HG02840 (cell line): ENCODE data around the gene TMEM164.
"Not testable (repeated sequence)": the region's sequence is repeated elsewhere in the genome, so short reads cannot be mapped to it uniquely, and the experiment has no call there.

Experiments used
- ATAC-seq: cut with Tn5 transposase; IDR thresholded peaks from one replicate; pipeline ENCODE4 v1.9.1; 2021; ENCODE audit warnings: mild to moderate bottlenecking, moderate library complexity, moderate number of reproducible peaks; ENCODE audit not compliant: unreplicated experiment, low FRiP score

The TMEM164 gene

DNA sequence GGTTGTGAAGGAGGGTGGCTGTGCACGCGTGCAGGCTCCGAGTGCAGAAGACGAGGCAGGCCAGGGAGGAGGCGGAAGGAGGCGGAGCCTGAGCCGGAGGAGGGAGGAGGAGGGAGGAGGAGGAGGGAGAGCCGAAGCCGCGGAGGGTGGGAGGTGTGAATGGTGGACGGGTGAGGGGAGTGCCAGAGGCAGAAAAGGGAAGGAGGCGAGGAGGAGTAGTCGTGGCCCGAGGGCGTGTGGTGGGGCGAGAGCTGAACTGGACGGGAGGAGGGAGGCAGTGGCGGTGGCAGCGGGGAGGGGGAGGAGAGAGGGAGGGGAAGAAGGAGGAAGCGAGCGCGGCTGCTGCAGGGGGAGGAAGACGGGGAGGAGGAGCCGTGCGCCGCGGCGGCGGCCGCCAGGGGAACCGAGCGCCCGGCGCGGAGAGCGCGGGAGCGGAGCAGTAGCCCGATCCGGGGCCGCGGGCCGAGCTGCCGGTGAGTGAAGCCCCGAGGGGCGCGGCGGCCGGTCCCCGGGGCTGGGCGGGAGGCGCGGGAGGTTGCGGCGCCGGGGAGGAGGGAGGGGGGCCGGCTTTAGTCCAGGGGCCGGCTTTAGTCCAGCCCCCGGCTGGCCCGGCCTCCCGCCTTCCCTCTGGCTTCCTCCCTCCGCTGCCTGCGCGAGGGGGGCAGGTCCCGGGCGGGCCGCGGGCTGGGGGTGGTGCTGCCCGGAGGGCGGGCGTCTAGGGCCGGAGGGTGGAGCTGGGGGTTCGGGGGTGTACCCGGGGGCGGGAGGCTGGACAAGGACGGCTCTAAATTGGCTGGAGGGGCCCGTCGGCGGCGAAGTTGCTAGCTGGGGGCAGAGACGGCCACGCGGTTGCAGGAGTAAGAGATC lies at the start of gene TMEM164:
TMEM164 (plus strand) TSS at position 815 of the 867 bp plus-strand sequence. CDS start 661 bp downstream, outside the sequence.
- peak; percentile 73 for ATAC-seq

DNA sequence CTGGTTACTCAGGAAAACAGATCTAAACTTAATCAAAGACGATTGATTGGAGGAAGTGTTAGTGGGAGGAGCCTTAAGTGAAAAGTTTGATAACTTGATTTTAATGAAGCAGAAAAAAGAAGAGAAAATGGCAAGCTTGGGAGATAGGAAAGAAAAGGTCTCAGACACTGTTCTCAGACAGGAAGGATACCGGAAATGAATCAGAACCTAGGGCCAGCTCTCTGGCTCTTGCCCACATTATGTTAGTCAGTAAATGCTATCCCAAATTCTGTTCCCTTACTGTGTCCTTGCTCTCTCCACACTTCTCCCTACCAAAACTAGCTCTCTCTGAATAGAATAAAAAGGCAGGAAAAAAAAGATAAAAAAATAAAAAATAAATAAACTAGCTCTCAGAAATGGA lies 48.6 kb upstream of the TMEM164 start:
- ATAC-seq, result no peak

GRCh38 chrX:109954955-109955354 lies 48.0 kb upstream of the TMEM164 start:
- ATAC-seq, result no peak

- no peak for ATAC-seq
These were observed 44.6 kb upstream of the TMEM164 start for GRCh38 chrX:109958266-109958665.

DNA sequence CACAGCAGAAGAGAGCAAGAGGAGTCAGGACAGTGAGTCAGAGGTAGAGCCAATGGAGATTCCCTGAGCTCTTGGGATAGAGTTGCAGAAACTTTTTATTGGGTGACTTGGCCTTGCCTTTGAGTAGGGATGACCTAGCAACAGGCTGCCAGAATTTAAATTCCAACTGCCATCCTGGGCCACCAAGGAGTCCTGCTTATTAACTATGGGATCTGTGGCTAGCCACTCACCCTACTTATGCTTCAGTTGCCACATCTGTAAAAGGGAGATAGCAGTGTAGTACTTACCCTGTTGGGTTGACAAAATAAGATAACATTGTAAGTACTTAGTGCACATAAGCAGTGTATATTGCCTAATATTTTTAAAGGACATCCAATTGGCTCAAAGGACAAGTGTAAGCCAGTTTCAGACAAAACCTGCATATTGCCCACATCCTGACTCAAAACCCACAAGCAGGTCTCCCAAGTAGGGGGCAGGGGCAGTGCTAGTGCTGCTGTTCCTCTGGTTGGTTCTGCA lies 43.5 kb upstream of the TMEM164 start:
- ATAC-seq, result no peak

DNA sequence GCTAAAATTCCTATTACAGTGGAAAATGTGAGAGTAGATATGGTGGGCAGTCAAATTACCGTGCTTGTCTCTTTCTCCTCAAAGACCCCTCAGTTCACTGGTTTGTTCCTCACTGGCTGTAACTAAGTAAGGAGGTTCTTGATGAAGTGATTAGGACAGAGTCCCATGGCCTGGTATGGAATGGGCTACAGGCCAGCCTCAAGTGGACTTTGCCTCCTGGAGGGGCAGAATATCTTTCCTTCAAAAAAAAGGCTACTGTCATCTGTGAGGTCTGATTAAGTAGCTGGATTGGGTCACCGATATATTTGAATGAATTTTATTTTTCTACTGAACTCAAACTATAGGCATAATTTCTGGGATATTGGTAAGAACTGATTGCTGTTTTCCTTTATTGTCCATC lies 38.5 kb upstream of the TMEM164 start:
- no peak for ATAC-seq

GRCh38 chrX:109966246-109966645 lies 36.7 kb upstream of the TMEM164 start:
- no peak for ATAC-seq

DNA sequence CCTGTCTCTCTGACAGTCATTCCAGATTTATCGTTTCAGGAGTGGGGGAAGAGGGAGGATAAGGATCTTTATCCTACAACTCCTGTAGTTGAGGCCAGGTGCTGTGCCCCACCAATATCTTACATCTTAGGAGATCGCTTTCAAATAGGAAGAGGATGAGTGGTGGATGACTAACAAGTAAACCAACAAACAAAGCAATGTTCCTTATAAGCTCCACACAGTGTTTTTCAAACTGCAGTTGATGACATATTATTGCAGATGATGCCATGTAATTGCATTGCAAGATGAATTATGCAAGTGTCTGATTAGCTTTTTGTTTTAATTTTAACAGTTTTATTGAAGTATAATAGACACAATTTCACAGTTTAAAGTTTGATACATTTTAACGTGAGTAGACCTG lies 35.8 kb upstream of the TMEM164 start:
- no peak for ATAC-seq

DNA sequence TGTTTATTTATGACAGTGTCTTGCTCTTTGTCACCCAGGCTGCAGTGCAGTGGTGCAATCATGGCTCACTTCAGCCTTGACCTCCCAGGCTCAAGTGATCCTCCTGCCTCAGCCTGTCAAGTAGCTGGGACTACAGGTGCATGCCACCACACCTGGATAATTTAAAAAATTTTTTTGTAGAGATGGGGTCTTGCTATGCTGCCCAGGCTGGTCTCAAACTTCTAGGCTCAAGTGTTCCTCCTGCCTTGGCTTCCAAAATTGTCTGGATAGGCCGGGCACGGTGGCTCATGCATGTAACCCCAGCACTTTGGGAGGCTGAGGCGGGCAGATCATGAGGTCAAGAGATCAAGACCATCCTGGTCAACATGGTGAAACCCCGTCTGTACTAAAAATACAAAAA lies 32.1 kb upstream of the TMEM164 start:
- not testable (repeated sequence) for ATAC-seq

DNA sequence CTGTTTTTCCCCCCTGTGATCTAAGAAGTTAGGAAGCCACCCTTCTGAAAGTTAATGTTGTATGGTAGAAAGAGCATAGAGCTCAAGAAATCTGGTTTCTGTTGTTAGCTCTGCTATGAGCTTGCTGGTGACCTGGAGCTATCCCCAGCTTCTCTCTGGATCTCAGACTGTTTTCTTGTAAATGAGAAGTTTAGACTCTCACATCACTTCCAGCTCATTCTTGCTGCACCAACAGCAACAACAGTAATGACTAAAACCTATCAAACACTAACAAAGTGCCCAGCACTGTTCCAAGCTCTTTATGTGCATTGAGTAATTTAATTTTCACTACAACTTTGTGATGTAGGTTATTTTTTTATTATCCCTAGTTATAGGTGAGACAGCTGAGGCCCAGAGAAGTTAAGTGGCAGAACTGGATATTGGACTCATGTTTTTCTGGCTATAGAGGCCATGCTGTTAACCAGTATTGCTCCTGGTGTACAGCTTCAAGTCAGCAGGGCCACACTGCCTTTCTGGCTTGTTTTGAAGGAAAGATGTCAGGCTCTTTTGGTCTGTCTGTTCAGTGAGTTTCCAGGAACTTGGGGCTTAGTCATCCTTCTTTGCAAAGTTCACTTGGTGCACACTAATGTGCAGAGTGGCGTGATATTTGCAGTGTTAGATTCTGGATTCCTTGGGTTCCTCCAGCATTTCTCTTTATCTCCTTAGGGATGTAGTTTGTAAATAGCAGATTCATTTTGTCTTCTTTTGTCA lies 27.8 kb upstream of the TMEM164 start:
- no peak for ATAC-seq

GRCh38 chrX:109985210-109985609 lies 17.7 kb upstream of the TMEM164 start:
- ATAC-seq, result not testable (repeated sequence)

DNA sequence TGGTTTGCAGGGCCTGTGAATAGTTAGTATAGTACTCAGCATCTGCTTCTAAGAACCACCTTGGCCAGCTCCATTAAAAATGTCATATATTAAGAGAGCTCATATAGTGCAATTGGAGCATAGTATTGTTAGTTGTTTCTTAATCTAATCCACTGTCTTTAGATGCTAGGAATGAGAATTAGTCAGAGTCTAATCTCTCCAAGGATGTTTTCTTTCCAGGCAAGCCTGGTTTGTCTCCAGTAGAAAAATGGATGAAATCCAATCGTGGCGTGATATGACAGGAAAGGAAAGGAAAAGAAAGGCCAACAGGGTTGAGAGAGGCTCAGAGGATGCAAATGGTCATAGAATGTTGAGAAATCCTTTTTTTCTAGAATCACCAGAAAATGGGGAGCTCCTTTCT lies 15.0 kb upstream of the TMEM164 start:
- ATAC-seq, result no peak

- ATAC-seq, result no peak
These were observed 12.2 kb upstream of the TMEM164 start for GRCh38 chrX:109990582-109991276.

DNA sequence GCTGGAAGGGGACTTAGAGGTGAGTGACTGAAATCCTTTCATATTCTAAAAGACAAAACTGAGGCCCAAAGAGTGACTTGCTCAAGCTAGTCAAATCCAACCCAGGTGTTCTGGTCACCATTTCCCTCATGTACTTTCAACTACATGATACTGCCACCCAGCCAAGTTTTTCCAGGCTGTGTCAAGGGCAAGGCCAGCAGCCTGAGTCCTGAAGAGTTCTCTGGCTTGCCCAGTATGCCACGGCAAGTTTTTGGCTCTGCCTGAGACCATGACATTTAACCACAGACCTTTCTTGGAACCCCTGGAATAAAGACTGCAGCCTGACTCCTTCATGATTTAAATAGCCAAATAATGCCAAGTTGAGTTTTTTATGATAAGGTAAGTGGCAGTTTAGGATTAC lies 10.7 kb upstream of the TMEM164 start:
- ATAC-seq, result no peak

- no peak for ATAC-seq
These were observed 7.8 kb upstream of the TMEM164 start for GRCh38 chrX:109995155-109995554.

- no peak for ATAC-seq
These were observed 5.0 kb upstream of the TMEM164 start for GRCh38 chrX:109997786-109998452.

GRCh38 chrX:110000000-110000399 lies 2.9 kb upstream of the TMEM164 start:
- ATAC-seq, result no peak

DNA sequence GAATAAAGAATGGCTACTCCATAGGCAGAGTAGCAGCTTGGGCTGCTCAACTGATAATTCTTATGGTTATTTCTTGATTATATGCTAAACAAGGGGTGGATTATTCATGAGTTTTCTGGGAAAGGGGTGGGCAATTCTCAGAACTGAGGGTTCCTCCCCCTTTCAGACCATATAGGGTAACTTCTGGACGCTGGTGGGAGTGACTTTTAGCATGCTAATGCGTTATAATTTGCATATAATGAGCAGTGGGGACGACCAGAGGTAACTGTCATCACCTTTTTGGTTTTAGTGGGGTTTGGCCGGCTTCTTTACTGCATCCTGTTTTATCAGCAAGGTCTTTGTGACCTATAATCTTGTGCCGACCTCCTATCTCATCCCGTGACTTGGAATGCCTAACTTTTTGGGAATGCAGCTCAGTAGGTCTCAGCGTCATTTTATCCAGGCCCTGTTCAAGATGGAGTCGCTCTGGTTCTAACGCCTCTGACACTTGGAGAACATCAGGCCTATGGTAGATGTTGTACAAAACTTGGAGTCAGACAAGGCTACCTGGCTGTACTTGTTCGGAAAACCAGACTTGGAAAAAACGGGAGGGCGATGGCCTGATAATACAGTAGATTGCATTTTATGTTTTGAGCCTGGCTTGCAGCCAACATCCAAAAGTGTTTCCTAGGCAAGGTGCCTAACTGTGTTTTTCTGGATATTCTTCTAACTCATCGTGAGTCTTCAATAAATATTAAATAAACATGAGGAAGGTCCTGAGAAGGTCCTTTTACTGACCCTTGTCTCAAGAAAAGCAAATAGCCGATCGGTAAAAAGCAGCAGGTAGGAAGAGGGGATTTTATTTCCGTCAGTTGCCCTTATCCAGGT lies 1.8 kb upstream of the TMEM164 start:
- ATAC-seq, result no peak

- no peak for ATAC-seq
These were observed 1.1 kb upstream of the TMEM164 start for GRCh38 chrX:110001740-110002299.
